HepG2 (cell line): ENCODE results near the gene PRR20E. TPM values are rescaled to one million over a fixed set of nuclear protein-coding genes. Genes with fewer than 3 reads are reported as not detected.

Source experiments
- ATAC-seq: fragments of 200-7000 bp; cut with Tn5 transposase; 3 replicates; pipeline ENCODE4 v1.9.1; 2020; ENCODE audit warnings: mild to moderate bottlenecking, moderate library complexity
- BruUV-seq: library from RNA; stranded (reverse); fragments of 400-500 nt; replicated peaks from 2 replicates; lab custom pipeline; 2021; lab: Mats Ljungman, UMichigan
- CTCF ChIA-PET: fragments of 300-600 bp; formaldehyde crosslinking; extraction: SDS; loops from one replicate; lab custom pipeline; 2021; ENCODE audit warnings: low total read pairs, inconsistent platforms, low intra/inter-chr PET ratio; lab: Yijun Ruan, JAX
- POLR2A ChIA-PET: fragments of 350-600 bp; sonication (Branson Sonifier 250); formaldehyde crosslinking; loops from one replicate; lab custom pipeline; 2020; ENCODE audit warnings: antibody characterized with exemption, inconsistent platforms; lab: Yijun Ruan, JAX
- DNase-seq: peaks from one replicate; pipeline ENCODE4 v3.0.0-alpha.2; 2015; ENCODE audit warnings: low spot score
- FAIRE-seq: peaks from 3 replicates; lab custom pipeline; 2011; peaks lifted over from hg19 to GRCh38; lab: Jason Lieb, UNC
- H2AFZ ChIP-seq: one replicate; pipeline ENCODE4 v1.6.1; 2011; ENCODE audit warnings: low read length, inconsistent platforms
- H3K27ac ChIP-seq: fragments of 300-600 bp; 3 replicates; pipeline ENCODE4 v1.8.0; 2011; ENCODE audit warnings: mixed run types, mild to moderate bottlenecking, mixed read lengths, low read length, inconsistent platforms; ENCODE audit not compliant: insufficient read depth; ENCODE audit errors: extremely low read length
- H3K27me3 ChIP-seq, 2 experiments: fragments of 200-600 bp in 1 of 2; 2 replicates in 1 of 2; 3 replicates in 1 of 2; pipeline versions ENCODE4 v1.6.0 to v1.8.0; 2011; ENCODE audit warnings: low read length in 2 of 2, mild to moderate bottlenecking in 2 of 2, moderate library complexity in 2 of 2, inconsistent platforms in 1 of 2; ENCODE audit not compliant: insufficient read depth in 2 of 2, control insufficient read depth in 1 of 2
- H3K36me3 ChIP-seq, 2 experiments: fragments of 200-600 bp in 1 of 2; replicated peaks in 1 of 2; 2 replicates in 1 of 2; 3 replicates in 1 of 2; pipeline versions ENCODE4 v1.5.1 to v1.8.0; 2011; ENCODE audit warnings: low read length in 2 of 2, inconsistent platforms in 1 of 2; ENCODE audit not compliant: insufficient read depth in 2 of 2, control insufficient read depth in 1 of 2
- H3K4me1 ChIP-seq: 2 replicates; pipeline ENCODE4 v1.5.1; 2012; ENCODE audit warnings: low read length, inconsistent platforms; ENCODE audit not compliant: insufficient read depth
- H3K4me2 ChIP-seq: 2 replicates; pipeline ENCODE4 v1.6.0; 2011; ENCODE audit warnings: low read depth, low read length, inconsistent platforms
- H3K4me3 ChIP-seq, 3 experiments: fragments of 200-600 bp in 1 of 3; sonication (generic), shearing (Covaris generic) in 1 of 3; replicated peaks in 1 of 3; 2 replicates each; pipeline ENCODE4 v1.5.1; 2011 to 2016; ENCODE audit warnings: low read length in 3 of 3, inconsistent platforms in 2 of 3, low read depth in 2 of 3, mild to moderate bottlenecking in 2 of 3, control low read depth in 1 of 3, mixed read lengths in 1 of 3; ENCODE audit not compliant: insufficient read depth in 1 of 3
- H3K79me2 ChIP-seq: one replicate; pipeline ENCODE4 v1.6.1; 2011; ENCODE audit warnings: low read length, inconsistent platforms; ENCODE audit not compliant: insufficient read depth
- H3K9ac ChIP-seq: 2 replicates; pipeline ENCODE4 v1.6.0; 2011; ENCODE audit warnings: mild to moderate bottlenecking, low read depth, low read length, inconsistent platforms; ENCODE audit not compliant: insufficient read depth
- H3K9me3 ChIP-seq: 2 replicates; pipeline ENCODE4 v1.5.1; 2012; ENCODE audit warnings: mild to moderate bottlenecking, low read length
- H4K20me1 ChIP-seq: 2 replicates; pipeline ENCODE4 v1.6.0; 2011; ENCODE audit warnings: inconsistent platforms, mild to moderate bottlenecking, low read length, moderate library complexity; ENCODE audit not compliant: insufficient read depth
- BHLHE40 ChIP-seq: IDR thresholded peaks from 2 replicates; pipeline ENCODE4 v1.6.1; 2011; ENCODE audit warnings: low read length, improper control_type of control experiment
- DR1 ChIP-seq: sonication (generic); formaldehyde crosslinking; IDR thresholded peaks from 2 replicates; pipeline ENCODE4 v1.8.0; 2021; ENCODE audit warnings: mild to moderate bottlenecking, missing genetic modification reagents, inconsistent platforms
- GTF2F1 ChIP-seq: fragments of 150-350 bp; IDR thresholded peaks from 2 replicates; pipeline ENCODE4 v1.6.1; 2014; ENCODE audit warnings: low read length
- SMAD3 ChIP-seq: sonication (generic); formaldehyde crosslinking; IDR thresholded peaks from 2 replicates; pipeline ENCODE4 v1.4.0; 2020; ENCODE audit warnings: missing genetic modification reagents
- SNRNP70 ChIP-seq: fragments of 200-400 bp; formaldehyde crosslinking; IDR thresholded peaks from 2 replicates; pipeline ENCODE4 v1.6.1; 2017; ENCODE audit warnings: mild to moderate bottlenecking, low read depth, low read length, moderate library complexity
- SRSF9 ChIP-seq: fragments of 200-400 bp; formaldehyde crosslinking; IDR thresholded peaks from 2 replicates; pipeline ENCODE4 v1.6.1; 2018; ENCODE audit warnings: borderline replicate concordance, mild to moderate bottlenecking, low read depth, low read length; ENCODE audit not compliant: insufficient read depth, poor library complexity, severe bottlenecking
- ZNF10 ChIP-seq: sonication (generic); formaldehyde crosslinking; IDR thresholded peaks from 2 replicates; pipeline ENCODE4 v1.4.0; 2020; ENCODE audit warnings: mild to moderate bottlenecking, low read depth, missing genetic modification reagents, borderline replicate concordance
- ZNF572 ChIP-seq: sonication (generic); formaldehyde crosslinking; IDR thresholded peaks from 2 replicates; pipeline ENCODE4 v1.5.1; 2020; ENCODE audit warnings: mild to moderate bottlenecking, missing genetic modification reagents
- ZNF724P ChIP-seq: sonication (generic); formaldehyde crosslinking; IDR thresholded peaks from 2 replicates; pipeline ENCODE4 v1.8.0; 2022; ENCODE audit warnings: missing genetic modification reagents, borderline replicate concordance
- ZNF841 ChIP-seq: sonication (generic); formaldehyde crosslinking; IDR thresholded peaks from 2 replicates; pipeline ENCODE4 v1.8.1; 2023; ENCODE audit warnings: missing genetic modification reagents, borderline replicate concordance
- WGBS: methylation state at CpG from one replicate; pipeline ENCODE4 v1.1.6; 2017; ENCODE audit warnings: low lambda C conversion rate; 5-methylcytosine and 5-hydroxymethylcytosine counted together
- in situ Hi-C: cut with HindIII; loops from 2 replicates; pipeline ENCODE4 v1.10.0; 2017; ENCODE audit warnings: low pct_unique_long_range_greater_than_20kb; ENCODE audit not compliant: extremely low pct_ligation_motif_present
- intact Hi-C: fragments of 100-400 bp; cut with micrococcal nuclease; formaldehyde crosslinking; loops from one replicate; pipeline ENCODE4 v1.10.0; 2022; ENCODE audit not compliant: unreplicated experiment
- polyA plus RNA-seq, 8 experiments: library from polyadenylated mRNA; depleted of rRNA in 3 of 8; stranded (reverse) in 7 of 8; unstranded in 1 of 8; fragments of >200 nt; fragmentation: Illumina TruSeq in 4 of 8; extraction: Trizol in 4 of 8; gene quantifications; 2 replicates each; pipeline versions ENCODE4 v1.2.1 to v1.2.3, GENCODE V29; 2011 to 2016; ENCODE audit warnings: low read depth in 4 of 8, missing spikeins in 1 of 8, mixed read lengths in 1 of 8; ENCODE audit not compliant: insufficient read depth in 1 of 8
- total RNA-seq, 5 experiments: library from RNA; depleted of rRNA; stranded (reverse); fragments of >200 nt; fragmentation: Illumina TruSeq; extraction: Trizol; gene quantifications; 2 replicates each; pipeline ENCODE4 v1.2.3, GENCODE V29; 2016; ENCODE audit warnings: low read depth in 1 of 5
- TF ChIP-seq, protein P1 (sequence below): sonication (generic); formaldehyde crosslinking; IDR thresholded peaks from 2 replicates; pipeline ENCODE4 v1.9.0; 2021; ENCODE audit warnings: missing genetic modification reagents, borderline replicate concordance
- TF ChIP-seq, protein P2 (sequence below): IDR thresholded peaks from 2 replicates; pipeline ENCODE4 v1.6.1; 2018; ENCODE audit warnings: missing genetic modification reagents
- TF ChIP-seq, protein P3 (sequence below): fragments of 450-650 bp; IDR thresholded peaks from 2 replicates; pipeline ENCODE4 v1.6.1; 2016
- TF ChIP-seq, protein P4 (sequence below): sonication (generic); formaldehyde crosslinking; IDR thresholded peaks from 2 replicates; pipeline ENCODE4 v1.4.0; 2020; ENCODE audit warnings: missing genetic modification reagents

The PRR20E gene
- total and polyA plus RNA-seq, 2 of the 13 experiments (the other 11 are each of a cell fraction or from before 2014, with no cell fraction given) = not detected

DNA sequence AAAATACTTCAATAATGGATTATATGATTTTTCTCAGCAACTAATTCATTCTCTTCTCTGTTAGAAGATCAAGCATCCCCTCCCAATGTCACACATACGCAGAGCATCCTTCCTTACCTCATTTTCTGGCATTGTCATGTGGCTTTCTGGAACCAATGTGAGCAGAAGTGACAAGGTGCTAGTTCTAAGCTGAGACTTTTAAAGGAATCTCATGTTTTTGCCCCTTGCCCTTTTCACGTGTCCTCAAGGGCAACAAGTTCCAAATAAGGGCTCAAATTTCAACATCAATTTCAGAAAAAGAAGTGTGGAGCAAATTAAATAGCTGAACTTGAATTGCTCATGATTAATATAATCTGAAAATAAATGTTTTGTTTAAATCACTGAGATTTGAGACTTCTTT is 30.9 kb upstream of the PRR20E start:
- FAIRE-seq = no peak
- Histone ChIP-seq H4K20me1 (no peaks in the 10 kb centered on the region), H3K36me3 (no peaks in the 10 kb centered on the region), H3K27me3 (no peaks in the 10 kb centered on the region; a peak in 1 of 5 replicates), H3K4me3 (no peak overlapping the region), H3K27ac (no peak overlapping the region), H3K4me1 (no peaks in the 10 kb centered on the region)
- in situ Hi-C loops (no loop called here), intact Hi-C loops (no loop called here)
- no peak for TF ChIP-seq DR1 (CRISPR knock-in tag)
- no peak for TF ChIP-seq ZNF724P
- TF ChIP-seq, protein P1, sequence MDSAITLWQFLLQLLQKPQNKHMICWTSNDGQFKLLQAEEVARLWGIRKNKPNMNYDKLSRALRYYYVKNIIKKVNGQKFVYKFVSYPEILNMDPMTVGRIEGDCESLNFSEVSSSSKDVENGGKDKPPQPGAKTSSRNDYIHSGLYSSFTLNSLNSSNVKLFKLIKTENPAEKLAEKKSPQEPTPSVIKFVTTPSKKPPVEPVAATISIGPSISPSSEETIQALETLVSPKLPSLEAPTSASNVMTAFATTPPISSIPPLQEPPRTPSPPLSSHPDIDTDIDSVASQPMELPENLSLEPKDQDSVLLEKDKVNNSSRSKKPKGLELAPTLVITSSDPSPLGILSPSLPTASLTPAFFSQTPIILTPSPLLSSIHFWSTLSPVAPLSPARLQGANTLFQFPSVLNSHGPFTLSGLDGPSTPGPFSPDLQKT = no peak
- no peak for TF ChIP-seq GTF2F1
- no peak for TF ChIP-seq ZNF841 (CRISPR knock-in tag)
- TF ChIP-seq, protein P2, sequence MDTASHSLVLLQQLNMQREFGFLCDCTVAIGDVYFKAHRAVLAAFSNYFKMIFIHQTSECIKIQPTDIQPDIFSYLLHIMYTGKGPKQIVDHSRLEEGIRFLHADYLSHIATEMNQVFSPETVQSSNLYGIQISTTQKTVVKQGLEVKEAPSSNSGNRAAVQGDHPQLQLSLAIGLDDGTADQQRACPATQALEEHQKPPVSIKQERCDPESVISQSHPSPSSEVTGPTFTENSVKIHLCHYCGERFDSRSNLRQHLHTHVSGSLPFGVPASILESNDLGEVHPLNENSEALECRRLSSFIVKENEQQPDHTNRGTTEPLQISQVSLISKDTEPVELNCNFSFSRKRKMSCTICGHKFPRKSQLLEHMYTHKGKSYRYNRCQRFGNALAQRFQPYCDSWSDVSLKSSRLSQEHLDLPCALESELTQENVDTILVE (CRISPR knock-in tag) = no peak
- TF ChIP-seq ZNF10 (CRISPR knock-in tag) = no peak
- TF ChIP-seq, protein P3, sequence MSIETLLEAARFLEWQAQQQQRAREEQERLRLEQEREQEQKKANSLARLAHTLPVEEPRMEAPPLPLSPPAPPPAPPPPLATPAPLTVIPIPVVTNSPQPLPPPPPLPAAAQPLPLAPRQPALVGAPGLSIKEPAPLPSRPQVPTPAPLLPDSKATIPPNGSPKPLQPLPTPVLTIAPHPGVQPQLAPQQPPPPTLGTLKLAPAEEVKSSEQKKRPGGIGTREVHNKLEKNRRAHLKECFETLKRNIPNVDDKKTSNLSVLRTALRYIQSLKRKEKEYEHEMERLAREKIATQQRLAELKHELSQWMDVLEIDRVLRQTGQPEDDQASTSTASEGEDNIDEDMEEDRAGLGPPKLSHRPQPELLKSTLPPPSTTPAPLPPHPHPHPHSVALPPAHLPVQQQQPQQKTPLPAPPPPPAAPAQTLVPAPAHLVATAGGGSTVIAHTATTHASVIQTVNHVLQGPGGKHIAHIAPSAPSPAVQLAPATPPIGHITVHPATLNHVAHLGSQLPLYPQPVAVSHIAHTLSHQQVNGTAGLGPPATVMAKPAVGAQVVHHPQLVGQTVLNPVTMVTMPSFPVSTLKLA = no peak
- TF ChIP-seq SMAD3 = no peak
- no peak for TF ChIP-seq ZNF572 (CRISPR knock-in tag)
- TF ChIP-seq, protein P4, sequence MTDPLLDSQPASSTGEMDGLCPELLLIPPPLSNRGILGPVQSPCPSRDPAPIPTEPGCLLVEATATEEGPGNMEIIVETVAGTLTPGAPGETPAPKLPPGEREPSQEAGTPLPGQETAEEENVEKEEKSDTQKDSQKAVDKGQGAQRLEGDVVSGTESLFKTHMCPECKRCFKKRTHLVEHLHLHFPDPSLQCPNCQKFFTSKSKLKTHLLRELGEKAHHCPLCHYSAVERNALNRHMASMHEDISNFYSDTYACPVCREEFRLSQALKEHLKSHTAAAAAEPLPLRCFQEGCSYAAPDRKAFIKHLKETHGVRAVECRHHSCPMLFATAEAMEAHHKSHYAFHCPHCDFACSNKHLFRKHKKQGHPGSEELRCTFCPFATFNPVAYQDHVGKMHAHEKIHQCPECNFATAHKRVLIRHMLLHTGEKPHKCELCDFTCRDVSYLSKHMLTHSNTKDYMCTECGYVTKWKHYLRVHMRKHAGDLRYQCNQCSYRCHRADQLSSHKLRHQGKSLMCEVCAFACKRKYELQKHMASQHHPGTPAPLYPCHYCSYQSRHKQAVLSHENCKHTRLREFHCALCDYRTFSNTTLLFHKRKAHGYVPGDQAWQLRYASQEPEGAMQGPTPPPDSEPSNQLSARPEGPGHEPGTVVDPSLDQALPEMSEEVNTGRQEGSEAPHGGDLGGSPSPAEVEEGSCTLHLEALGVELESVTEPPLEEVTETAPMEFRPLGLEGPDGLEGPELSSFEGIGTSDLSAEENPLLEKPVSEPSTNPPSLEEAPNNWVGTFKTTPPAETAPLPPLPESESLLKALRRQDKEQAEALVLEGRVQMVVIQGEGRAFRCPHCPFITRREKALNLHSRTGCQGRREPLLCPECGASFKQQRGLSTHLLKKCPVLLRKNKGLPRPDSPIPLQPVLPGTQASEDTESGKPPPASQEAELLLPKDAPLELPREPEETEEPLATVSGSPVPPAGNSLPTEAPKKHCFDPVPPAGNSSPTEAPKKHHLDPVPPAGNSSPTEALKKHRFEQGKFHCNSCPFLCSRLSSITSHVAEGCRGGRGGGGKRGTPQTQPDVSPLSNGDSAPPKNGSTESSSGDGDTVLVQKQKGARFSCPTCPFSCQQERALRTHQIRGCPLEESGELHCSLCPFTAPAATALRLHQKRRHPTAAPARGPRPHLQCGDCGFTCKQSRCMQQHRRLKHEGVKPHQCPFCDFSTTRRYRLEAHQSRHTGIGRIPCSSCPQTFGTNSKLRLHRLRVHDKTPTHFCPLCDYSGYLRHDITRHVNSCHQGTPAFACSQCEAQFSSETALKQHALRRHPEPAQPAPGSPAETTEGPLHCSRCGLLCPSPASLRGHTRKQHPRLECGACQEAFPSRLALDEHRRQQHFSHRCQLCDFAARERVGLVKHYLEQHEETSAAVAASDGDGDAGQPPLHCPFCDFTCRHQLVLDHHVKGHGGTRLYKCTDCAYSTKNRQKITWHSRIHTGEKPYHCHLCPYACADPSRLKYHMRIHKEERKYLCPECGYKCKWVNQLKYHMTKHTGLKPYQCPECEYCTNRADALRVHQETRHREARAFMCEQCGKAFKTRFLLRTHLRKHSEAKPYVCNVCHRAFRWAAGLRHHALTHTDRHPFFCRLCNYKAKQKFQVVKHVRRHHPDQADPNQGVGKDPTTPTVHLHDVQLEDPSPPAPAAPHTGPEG (CRISPR knock-in tag) = no peak
- TF ChIP-seq SNRNP70 = no peak
- TF ChIP-seq BHLHE40 = no peak
- TF ChIP-seq SRSF9 = no peak
- TF ChIP-seq, all 625 proteins: peak for 0
- ChIA-PET POLR2A (no interaction called here), CTCF (no interaction called here)
- H3K9me3 ChIP-seq = peaks cover 56% of the 10 kb centered on the region
- WGBS = 54% methylated on average over 2 of the region's 2 CpGs
- no peaks in the 10 kb centered on the region for H3K79me2 ChIP-seq
- H3K4me2 ChIP-seq = no peak overlapping the region
- DNase-seq = no peak
- no peak overlapping the region for H2AFZ ChIP-seq
- ATAC-seq = no peak
- H3K9ac ChIP-seq = no peak overlapping the region
- BruUV-seq = no TSS peak
